NCI-H526 (cell line): ENCODE data around the gene MACC1.
"Not testable (repeated sequence)": the region's sequence is repeated elsewhere in the genome, so short reads cannot be mapped to it uniquely, and the experiment has no call there.

Experiments
- DNase-seq, 2 experiments: peaks; one replicate each; lab custom pipeline; 2025; lab: John Stamatoyannopoulos, UW

MACC1 gene

DNA sequence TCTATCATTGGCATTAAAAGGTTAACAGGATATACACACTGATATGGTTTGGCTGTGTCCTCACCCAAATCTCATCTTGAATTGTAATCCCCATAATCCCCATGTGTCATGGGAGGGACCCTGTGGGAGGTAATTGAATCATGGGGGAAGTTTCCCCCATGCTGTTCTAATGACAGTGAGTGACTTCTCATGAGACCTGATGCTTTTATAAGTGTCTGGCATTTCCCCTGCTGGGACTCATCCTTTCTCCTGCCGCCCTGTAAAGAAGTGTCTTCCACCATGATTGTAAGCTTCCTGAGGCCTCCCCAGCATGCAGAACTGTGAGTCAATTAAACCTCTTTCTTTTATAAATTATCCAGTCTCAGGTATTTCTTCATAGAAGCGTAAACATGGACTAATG, 9.4 kb downstream of the MACC1 start:
- DNase-seq = not testable (repeated sequence)

DNA sequence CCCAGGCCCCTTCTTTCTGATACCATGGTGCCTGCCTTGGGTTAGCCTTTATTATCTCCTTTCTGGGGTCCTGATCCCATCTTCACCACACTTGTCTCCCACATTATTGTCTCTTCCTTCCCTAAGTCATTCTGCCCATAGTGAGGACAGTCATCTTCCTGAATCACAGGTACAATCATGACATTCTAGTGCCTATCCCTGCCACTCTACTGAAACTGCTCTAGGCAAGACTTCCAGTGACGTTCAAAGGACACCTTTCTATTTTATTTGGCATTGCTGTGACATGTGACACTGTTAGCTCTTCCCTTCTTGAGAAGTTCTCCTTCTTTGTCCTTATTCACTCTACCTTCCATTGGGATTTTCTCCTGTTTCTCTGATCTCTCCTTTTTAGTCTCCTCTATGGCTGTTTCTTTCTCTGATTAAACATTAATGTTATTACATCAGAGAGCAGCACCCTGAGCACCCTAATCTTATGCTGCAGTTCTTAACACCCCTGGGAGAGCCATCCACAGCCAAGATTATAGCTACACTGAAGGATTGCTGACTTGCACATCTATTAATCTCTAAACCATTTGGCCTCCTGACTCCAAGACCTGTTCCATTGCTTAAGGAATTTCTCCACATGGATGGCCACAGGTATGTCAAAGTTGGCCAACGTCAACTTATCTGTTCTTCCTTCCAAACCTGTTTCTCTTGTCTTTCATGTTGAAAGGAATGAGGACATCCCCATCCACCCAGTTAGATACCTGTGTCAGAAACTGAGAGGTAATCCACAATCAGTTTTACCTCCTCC, 10.9 kb downstream of the MACC1 start:
- DNase-seq = no peak

DNA sequence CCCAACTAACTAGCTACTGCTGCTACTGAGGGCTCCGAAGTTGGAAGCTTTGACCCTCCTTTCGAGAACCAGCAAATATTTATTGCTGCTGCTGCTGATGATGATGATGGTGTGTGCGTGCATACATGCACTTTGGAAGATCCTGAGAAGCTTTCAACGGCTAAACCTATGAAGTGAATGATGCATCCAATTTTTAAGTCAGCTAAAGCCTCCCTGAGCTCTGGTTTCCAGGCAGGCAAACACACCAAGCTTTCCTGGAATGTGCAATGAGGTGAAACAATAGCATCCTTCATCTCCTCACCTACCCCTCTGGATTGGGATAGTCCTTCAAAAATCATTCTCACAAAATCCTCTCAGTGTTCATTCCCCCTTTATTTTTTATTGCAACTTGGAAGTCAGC, 13.9 kb downstream of the MACC1 start:
- DNase-seq = no peak

DNA sequence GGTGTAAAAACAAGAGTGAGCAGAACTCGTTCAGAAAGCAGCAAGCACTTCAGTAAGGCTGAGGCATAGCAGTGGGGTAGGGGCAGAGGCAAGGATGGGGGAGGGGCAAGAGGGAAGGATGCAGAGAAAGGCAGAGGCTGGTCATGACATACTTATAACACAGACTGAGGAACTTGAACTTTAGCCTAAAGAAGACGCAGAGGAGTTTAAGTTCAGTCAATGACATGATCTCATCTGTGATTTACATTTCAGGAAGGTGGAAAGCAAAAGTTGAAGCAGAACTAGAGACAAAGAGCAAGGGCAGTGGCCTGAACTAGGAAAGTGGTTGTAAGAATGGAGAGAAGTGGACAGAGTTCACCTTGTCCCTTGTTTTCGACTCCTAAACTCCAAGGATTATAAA, 15.8 kb downstream of the MACC1 start:
- DNase-seq = no peak

DNA sequence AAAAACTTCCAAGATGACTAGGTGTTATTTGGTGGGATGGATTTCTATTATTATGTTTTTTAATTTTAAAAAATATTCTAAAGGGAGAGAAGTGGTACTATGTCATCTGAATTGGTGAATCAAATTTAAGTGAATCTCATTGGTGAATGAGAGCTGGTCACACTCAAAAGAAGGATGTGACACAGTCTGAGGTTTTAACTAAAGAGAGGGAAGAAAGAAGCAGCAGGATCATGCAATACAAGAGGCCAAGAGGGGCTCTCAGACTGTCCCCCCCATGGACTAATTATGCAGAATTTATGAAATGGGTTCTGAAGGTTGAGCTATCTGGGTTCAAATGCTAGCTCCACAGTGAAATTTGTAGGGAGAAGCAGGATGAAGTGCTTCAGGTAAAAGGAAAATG, 16.2 kb downstream of the MACC1 start:
- DNase-seq = no peak

DNA sequence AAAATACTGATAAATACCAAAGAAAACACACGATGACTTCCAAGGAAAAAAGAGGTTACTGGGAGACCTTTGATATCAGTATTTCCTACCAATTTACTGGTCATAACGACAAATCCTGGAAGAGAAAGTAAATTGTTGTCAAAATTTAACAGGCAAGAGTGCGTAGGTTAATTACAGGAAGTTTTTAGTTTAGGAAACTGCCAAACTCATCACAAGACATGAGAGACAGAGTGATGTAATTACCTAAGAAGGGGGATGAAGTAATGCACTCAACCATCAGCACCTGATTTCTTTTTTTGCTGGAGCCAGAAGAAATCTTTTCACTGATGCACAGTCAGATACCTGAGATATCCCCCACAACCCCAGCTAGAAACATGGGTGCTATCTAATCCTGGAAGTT, 16.8 kb downstream of the MACC1 start:
- no peak for DNase-seq

DNA sequence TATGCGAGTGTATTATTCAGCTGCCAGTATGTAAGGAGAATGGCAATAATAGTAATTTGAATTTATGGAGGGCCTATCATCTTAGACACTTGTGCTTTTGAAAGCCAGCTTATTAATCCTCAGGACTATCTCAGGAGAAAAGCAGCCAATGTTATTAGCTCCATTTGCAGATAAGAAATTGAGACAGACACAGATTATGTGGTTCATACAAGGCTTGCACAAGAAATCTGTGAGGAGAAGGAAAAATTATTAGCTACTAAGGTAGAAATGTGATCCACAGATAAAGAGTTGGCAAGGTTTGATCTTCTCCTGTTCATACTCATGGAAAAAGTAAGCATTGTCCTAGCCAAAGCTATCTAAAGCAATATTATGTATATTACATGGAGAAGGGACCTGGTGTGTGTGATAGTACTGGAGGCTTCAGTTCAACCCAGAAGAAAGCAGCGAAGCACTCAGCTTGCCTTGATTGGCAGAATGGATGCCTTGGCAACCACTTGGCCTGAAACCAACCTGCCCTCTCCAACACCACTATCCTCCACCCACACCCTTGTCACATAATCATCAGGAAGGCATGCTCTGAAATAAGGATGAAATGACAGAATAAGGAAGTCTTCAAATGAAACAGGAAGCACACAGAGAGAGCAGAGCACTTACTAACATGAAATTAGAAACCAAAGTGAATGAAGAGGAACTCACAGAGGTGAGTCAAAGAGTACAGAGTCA, 18.0 kb downstream of the MACC1 start:
- no peak for DNase-seq

DNA sequence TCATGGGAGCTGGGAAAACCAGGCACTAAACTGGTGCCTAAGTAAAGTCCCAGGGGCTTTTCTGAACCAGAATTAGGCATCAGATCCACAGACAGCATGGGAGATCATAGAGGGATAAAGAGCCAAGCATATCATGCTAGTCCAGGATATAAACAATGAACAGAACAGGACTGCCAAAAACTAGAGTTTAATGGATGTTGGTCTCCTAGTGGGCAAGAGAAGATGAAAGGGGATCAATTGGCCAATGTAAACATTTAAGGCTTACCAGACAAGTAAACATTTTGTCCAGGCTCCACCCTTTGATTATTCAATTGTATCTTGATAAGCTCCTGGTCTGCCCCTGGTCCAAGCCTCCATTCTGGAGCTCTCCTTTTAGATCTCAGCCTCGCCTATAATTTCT, 18.9 kb downstream of the MACC1 start:
- DNase-seq = no peak

DNA sequence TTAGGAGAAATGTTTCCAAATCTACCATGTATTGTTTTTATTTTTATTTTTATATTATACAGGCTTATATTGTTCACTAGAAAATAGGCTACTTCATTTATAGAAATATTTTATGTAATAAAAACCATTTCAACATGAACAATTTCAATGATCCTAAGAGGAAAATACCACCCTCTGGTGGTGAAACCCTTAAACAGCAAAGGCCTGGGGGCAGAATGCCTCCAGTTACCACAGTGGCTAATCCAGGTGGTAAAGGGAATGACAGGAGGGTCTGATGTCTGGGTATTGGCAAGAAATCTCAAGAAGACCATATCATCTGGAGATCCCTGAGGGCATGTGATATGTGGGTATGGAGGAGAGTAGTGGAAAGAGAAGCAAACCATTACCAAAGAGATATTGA, 19.3 kb downstream of the MACC1 start:
- DNase-seq = no peak

DNA sequence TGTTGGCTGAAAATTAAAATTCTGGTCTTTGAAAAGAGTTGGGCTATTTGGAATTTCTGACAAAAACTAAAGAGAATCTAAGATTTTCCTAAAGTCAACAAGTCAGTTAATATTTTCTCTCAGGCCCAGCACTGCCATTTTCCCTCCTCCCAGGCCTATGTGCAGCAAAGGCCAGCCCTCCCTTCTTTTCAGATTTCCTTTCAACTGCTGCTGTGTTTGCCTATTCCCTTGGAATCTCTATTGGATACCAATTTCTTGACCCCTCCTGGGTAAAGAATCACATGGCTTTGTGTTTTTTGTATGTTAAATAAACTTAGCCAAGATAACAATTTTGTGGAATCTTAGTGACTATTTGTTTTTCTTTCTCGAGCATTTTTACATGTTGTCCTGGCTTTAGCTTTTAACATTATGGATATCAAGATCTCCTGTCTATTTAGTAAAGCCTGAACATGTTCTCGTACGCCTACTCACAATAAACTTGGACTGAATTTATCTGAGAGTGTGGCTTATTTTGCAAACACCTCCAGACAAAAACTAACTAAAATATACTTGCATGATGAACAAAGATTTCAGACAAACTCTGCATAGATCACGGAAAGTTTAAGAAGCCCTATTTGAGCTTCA, 19.9 kb downstream of the MACC1 start:
- DNase-seq = no peak

DNA sequence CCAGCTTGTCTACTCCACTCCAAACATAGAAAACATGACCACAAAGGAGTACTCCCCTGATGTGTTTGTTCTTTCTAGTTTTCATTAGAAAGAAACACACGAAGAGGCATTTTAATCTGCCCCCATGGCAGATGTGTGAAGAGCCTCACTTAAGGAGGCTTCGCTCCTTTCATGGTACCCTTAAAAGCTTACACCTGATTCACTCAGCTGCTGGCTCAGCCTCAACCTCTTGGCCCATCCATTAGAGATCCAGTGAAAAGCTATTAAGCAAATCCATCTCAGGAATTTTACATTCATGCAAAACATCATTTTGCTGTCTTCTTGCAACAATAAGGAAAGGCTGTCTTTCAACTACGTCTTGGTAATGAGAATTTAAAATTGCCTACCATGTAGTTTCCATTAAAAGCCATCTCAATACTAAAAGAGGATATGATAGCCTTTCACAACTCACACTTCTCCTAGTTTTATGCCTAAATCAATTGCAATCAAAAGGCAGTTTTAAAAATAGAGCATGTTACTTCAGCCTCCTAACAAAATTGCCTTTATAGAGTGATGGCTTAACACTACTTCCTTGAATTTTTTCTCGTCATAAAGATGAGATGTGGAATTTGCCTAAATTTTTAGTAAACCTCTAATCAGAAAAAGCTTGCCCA, 22.7 kb downstream of the MACC1 start:
- DNase-seq = peak; percentile 34 to 64

DNA sequence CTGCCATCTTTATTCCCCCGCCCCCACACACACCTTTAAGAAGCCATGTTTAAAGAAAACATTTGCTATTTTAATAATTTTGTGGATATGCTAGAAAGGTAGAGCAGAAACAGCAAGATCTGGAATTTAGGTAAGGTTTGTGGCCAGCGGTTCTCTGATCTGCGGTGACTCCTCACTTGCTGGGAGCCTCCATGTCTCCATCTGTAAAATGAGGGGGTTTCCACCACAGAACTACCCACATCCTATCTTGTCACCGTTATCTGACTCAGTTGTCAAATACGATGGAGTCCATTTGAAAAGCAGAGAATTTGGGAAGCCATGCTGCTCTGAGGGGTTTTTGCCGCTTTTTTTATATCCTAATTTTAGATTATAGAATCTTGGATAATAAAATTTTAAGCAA, 23.3 kb downstream of the MACC1 start:
- DNase-seq = no peak

DNA sequence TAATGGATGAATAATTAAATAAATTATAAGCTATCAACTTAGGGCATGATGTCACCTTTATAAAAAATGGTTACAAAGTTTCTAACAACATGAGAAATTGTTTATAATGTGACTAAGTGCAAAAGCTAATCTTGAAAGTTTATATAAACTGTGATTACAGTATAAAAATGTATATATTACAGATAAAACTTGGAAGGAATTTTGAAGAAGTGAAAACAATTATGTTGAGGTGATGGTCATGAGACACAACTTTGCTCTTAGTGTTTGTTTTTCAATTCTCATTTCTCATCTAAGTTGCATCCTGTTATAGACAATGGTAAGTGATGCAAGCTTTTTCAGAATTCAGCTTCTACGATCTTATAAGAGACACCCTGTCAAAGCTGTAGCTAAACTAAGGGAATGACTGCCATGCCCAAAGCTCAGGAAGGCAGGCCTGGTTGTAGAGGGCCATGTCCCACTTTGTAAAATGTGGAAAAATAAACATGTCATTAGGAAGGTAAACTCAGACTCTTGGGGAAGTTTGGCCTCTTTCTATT, 23.9 kb downstream of the MACC1 start:
- DNase-seq = no peak

DNA sequence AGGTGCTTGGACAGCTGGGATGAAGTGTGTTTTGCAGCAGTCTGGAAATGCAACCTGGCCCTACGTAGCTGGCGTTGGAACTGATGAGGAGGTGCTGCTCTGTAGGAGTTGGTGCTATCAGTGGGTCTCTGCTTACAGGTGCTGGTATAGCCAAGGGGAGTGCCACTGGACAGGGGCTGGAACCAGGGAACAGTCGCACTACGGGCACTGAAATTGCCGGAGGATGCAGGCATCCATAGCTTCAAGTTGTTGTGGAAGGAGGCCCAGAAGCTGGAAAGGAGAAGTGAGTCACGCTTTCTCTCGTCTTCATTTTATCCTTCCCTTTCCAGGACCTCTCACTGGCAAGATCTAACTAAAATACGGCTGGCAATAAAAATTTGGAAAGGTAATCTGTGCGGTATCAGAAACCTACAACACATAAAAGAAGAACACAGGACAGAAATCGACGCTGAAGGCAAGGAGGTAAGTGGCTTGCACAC, 25.8 kb downstream of the MACC1 start:
- DNase-seq = no peak

DNA sequence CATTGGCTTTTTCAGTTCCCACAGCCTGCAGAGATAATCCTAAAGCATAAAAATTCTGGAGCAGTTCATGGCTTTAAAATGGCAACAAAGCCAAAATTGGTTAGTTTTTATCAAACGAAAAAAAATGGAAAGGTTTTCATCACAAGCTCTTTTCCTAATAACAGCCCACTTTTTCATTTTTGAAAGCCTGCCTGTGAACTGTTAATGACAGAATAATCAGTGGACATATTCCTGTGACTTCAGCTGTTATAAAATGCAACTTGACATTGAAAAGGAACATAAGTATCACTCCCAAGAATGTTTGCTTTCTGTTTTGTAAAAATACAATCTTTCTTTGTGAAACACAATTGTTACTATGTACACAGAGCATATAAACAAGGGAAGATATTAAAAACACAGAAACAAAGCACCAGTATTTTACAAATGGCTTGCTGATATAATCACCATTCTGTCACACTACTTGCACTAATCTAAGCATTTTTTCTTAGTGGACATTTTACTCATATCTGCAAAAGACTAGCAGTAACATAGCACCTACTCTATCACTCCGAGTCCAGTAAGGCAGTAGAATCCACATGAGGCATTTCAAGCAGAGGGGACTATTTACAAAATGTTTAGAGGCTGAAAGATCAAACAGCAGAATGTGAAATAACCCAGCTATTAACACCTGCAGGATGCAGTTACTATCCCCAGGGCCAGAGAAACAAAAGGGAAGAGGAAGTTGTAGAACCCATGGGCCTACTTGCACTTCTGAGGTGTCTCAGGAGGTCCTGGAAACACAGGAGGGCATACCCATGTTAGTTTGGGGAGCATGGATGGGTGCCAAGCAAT, 26.4 kb downstream of the MACC1 start:
- DNase-seq = no peak

DNA sequence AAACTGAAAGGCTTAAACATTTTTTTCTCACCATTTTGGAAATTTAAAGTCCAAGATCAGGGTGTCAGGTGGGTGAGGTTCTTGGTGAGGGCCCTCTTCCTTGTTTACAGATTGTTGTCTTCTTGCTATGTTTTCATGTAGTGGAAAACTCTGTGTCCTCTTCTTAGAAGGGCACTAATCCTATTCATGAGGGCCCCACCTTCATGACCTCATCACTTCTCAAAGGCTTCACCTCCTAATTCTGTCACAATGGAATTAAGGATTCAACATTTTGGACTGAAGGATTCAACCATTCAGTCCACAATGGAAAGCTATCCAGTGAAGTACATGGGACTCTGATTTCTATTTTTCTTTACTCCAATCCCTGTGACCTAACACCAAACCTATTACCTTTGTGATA, 27.3 kb downstream of the MACC1 start:
- DNase-seq = no peak

DNA sequence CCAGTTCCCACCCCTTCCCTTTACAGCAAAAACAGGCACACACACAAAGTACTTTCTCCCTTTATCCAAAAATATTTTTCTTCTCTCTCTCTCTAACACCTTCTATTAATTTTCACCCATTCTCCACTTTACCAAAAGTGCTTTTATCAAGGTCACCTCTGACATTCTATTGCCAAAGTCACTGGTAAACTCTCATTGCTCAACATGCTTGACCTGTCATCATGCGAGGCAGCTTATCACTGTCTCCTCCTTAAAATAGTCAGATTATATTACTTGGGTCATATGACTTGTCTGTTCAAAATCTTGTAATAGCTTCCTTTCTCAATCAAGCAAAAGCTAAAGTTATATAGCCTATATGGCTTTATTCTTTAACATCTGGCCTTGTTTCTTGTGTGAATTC, 28.6 kb downstream of the MACC1 start:
- DNase-seq = no peak

DNA sequence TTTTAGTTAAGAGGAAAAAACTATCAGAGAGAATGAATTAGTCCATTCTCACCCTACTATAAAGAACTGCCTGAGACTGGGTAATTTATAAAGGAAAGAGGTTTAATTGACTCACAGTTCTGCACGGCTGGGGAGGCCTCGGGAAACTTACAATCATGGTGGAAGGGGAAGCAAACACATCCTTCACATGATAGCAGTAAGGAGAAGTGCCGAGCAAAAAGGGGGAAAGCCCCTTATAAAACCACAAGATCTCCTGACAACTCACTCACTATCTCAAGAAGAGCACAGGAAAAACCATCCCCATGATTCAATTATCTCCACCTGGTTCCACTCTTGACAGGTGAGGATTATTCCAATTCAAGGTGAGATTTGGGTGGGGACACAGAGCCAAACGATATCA, 29.3 kb downstream of the MACC1 start:
- DNase-seq = not testable (repeated sequence)

DNA sequence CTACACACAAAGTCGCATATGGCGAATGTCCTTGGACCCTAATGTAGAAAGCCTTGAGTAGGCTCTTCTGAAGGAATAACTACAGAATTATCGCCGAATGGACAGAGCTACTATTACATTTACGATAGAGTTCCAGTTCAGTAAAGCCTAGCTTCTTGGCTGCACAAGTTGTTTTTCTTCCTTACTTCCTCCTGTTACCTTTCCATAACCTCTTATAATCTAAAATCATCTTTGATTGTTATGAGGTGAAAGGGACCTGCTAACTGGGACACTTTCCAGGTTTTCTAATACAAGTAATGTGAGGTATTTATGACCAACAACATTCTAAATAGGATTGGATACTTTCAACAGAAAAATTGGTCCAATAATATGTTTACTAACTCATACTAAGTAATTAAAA, 31.2 kb downstream of the MACC1 start:
- no peak for DNase-seq

DNA sequence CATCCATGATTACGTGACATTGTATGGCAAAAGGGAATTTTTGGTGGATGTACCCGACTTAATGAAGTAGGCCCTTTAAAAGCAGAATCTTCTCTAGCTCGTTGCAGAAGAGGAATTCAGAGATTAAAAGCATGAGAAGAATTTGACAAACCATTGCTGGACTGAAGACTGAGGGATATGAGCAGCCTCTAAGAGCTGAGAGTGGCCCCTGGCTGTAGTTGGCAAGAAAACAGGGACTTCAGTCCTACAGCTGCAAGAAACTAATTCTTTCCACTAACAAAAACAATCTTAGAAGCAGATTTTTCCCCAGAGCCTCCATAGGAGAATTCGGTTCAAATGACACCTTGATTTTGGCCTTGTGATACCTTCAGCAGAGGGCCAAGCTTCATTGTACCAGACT, 34.1 kb downstream of the MACC1 start:
- no peak for DNase-seq

DNA sequence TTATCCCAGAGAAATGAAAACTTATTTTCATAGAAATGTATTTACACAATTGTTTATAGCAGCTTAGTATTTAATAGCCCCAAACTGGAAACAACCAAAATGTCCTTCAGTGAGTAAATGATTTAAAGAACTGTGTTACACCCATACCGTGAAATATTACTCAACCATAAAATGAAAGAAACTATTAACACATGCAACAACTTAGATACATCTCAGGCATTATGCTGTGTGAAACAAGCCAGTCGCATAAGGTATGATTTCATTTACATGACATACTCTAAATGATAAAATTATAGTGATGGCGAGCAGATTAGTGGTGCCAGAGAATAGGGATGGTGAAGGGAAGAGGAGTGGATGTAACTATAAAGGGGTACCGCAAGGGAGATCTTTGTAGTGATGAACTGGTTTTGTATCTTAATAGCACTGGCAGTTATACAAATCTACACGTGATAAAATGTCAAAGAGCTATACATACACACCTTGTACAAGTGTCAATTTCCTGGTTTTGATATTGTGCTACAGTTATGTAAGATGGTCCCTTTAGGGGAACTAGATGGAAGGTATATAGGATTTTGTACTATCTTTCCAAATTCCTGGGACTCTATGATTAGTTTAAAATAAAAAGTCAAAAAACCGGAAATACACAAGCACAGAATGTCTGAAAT, 40.5 kb downstream of the MACC1 start:
- DNase-seq = no peak
